HG02885 (cell line): Measurements from ENCODE around the gene DGCR6L.
"Not testable (repeated sequence)": the region's sequence is repeated elsewhere in the genome, so short reads cannot be mapped to it uniquely, and the experiment has no call there.

Experiments
- ATAC-seq: cut with Tn5 transposase; IDR thresholded peaks from one replicate; pipeline ENCODE4 v1.9.1; 2021; ENCODE audit warnings: mild to moderate bottlenecking; ENCODE audit not compliant: unreplicated experiment, poor library complexity

Gene DGCR6L

DNA sequence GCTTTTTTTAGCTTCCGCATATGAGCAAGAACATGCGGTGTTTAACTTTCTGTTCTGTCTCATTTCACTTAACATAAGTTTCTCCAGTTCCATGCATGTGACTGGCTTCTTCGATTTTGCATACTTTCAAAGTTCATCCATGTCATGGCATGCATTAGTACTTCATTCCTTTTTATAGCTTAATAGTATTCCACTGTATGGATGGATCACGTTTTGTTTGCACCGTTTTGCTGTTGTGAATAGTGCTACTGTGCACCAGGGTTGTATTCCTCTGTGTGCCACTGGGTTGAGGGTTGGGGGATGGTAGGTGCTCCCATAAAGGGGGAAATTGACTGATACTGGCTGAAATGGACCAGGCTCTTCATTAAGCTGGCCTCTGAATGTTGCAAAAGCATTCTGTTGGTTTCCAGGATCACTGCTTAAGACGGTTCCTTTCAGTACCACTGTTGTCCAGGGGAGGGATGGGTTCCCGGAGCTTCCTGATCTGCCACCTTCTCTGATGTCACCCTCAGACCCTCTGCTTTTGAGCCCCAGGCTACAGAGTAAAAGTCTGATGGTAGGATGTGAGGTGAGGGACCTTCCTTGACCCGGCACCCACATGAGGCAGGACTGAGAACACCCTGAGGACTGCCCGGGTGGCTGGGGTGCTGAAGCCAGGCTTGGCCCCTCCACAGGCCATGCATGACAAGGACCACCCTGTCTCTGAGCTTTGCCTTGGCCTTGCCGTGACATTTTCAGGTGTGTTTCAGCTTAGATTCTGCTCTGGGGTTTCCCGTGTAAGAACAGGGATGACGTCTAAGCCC lies 24.4 kb downstream of the DGCR6L start:
- ATAC-seq: no peak

DNA sequence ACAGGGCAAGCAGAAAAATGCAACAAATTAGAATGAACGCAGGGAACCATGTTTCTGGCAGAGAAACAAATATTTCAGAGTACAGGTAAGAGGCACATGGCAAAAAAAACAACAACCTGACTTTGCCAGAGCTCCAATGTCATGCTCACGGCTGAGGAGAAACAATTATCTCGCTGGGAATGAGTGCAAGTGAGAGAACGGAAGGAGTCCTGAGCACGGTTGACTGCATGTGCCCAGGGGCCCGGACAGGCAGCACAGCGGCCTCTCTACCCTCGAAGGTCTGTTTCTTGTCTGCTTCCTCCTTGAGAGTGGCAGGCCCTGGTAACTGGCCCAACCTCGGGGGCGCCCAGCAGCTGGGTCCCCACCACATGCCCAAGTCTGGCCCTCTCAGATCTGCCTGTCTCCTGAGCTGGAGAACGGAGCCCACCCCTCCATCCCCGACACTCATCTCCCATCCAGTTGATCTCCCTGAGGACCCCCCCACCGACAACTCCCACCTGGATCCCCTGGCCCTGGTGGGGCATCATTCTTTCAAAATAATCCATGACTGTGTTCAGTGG lies 27.1 kb downstream of the DGCR6L start:
- ATAC-seq: no peak

- ATAC-seq: no peak
Observed at GRCh38 chr22:20292108-20292507, 27.8 kb downstream of the DGCR6L start.

GRCh38 chr22:20291604-20292063 lies 28.2 kb downstream of the DGCR6L start:
- no peak for ATAC-seq

DNA sequence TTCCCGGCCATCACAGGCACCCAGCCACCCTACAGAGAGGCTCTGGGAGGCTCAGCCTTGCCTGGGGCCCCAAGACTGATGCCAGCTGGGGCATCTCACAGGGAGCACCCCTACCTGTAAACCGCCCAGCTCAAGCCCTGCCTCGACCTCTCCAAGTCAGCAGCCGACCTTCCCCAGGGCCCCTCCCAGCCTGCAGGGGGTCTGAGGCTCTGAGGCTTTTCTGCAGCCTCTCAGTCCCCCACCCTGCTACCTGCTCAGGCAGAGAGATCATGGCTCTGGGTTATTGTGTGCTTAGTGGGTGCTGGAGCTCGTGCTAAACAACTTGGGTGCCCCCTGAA lies 28.6 kb downstream of the DGCR6L start:
- ATAC-seq: no peak

GRCh38 chr22:20290578-20291248 lies 29.1 kb downstream of the DGCR6L start:
- ATAC-seq: no peak

- no peak for ATAC-seq
Observed at GRCh38 chr22:20290045-20290392, 29.8 kb downstream of the DGCR6L start.

DNA sequence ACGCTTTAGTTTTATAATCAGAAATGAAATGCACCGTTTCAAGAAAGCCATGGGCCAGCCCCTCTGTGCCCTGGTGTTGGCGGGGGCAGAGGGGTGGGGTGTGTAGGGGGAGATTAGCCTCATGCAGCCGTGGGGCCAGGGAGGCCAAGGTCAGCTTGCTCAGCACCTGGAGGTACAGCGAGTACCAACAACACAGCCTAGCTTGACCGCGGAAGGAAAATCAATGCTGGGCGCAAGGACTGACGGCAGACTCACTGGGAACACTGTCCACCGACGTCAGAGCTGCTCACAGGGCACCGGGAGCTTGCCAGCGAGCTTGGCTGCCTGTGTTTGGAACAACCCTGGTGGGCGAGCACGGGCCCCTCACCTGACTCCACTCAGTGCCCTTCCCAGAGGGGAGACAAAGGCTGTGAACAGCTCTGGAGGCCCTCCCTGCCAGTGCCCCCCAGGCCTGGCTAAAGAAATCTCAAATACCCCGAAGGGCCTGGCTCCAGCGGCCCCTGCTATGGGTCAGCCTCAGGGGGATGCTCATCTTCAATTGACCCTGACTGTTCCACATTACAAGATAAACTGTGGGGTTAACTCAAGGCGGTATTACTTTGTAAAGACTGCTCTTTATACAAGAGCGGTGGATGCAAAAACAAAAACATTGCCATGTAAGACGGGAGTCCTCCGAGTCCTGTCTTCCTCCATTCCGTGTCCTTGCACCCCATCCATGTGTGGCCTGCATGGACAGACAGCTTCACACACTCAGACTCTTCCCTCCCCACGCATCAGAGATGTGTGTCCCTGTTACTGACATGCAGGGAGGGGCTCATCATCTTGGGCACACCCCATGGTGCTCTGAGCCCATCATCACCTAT lies 30.4 kb downstream of the DGCR6L start:
- ATAC-seq: not testable (repeated sequence)

DNA sequence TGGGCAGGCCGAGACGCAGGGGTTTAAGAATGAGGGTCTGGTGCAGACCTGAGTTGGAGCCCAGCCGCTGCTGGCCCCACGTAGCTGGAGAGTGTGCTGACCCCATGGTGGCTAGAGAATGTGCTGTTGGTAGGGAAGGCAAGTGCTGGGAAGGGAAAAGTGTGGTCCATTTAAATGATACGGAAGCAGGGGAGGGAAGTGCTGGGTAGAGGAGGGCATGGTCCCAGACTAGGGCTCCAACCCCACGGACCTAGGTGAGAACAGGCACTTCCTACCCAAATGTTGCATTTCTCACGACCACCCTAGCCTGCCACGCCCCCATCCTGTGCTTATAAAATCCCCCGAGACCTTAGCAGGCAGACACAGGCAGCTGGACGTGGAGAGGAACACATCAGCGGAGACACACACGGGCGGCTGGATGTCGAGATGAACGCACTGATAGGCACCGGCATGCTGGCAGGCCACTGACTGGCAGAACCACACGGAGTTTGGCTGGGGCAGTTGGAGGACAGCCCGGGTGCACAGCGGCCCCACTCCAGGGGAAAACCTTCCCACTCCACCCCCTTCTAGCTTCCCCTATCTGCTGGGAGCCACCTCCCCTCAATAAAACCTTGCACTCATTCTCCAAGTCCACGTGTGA lies 33.0 kb downstream of the DGCR6L start:
- ATAC-seq: not testable (repeated sequence)

- not testable (repeated sequence) for ATAC-seq
Observed at GRCh38 chr22:20286312-20286660, 33.6 kb downstream of the DGCR6L start.

DNA sequence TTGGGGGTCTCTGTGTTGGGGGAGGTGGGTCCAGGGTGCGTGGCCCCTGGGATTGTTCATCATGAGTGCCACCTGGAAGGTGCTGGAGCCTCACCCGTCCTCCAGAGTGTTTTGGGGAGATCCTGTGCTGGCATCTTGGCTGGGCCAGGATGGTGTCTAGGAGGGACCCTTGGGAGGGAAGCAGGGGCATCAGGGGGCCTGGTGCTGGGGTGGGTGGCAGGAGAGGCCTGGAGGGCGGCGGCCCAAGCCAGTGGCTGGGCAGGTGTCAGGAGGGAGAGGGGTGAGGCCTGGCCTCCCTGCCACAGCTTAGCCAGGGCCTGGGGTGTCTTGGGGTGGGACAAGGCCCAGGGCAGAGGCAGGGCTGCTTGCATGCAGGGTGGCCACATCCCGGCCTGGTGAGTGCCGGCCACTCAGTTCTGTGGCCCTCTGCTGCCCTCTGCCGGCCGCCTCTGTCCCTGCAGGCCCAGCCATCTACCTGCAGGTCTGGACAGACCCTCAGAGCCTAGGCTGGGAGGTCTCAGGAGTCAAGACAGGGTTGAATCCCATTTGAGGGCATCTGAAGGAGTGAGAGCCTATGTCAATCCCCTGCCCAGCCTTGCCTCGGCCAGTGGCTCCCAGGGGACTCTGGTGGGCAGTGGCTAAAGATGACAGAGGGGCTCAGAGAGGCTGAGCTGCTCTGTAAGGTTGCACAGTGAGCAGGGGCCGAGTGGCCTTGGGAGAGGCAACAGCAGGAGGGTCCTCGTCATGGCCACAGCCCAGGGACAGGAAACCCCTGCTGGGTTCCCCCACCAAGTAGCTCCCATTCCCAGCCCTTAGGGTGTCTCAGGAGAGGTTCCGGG lies 34.2 kb downstream of the DGCR6L start:
- not testable (repeated sequence) for ATAC-seq

GRCh38 chr22:20284471-20285086 lies 35.3 kb downstream of the DGCR6L start:
- no peak for ATAC-seq

GRCh38 chr22:20283674-20284066 lies 36.2 kb downstream of the DGCR6L start:
- no peak for ATAC-seq

GRCh38 chr22:20282901-20283673 lies 36.8 kb downstream of the DGCR6L start:
- no peak for ATAC-seq

- no peak for ATAC-seq
Observed at GRCh38 chr22:20281891-20282290, 38.0 kb downstream of the DGCR6L start.

DNA sequence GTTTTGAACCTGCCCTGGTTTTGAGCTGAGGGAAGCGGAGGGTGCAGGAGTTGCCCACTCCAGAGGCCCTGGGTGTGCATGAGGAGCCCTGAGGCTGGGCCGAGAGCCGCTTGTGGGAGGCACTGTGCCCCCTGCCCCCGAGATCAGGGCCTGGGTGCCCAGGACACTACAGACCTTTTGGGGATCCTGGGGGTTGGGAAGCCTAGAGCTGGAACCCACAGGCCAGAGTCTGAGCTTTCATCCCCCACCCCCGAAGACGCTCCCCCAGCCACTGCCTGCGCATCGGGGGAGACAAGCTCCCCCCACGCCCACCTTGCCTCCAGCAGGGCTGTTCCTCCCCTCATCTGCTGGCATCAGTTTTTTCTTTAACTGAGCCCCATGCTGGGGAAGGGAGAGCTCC lies 38.4 kb downstream of the DGCR6L start:
- not testable (repeated sequence) for ATAC-seq

DNA sequence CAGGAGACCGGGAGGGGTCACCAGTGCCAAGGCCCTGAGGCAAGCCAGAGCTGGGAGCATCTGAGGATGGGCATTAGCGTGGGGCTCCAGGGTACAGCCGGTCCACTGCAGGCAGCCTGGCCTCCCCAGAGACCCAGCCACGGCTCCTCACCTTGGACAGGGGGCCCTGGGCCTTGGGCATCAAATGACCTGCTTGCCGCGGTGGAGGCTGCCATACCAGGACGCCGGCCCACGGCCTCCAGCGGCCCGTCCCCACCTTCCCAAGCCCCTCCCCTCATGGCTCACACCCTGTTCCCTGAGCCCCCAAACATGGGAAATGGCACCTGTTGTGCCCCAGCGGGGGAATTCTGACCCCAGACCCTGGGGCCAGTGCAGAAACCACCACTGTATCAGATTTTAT lies 39.0 kb downstream of the DGCR6L start:
- no peak for ATAC-seq

GRCh38 chr22:20280163-20280562 lies 39.7 kb downstream of the DGCR6L start:
- not testable (repeated sequence) for ATAC-seq
